Hematopoietic multipotent progenitor cell (in vitro differentiated cells): ENCODE results near the gene PPP2R2C. TPM values are rescaled to one million over a fixed set of nuclear protein-coding genes. Genes with fewer than 3 reads are reported as not detected.

Experiments used
- DNase-seq, 3 donors: peaks; one replicate each; pipeline ENCODE4 v3.0.0-alpha.2; 2011 to 2015; ENCODE audit warnings: low read depth in 2 of 3, low spot score in 2 of 3
- total RNA-seq: library from RNA; depleted of rRNA; stranded (reverse); fragments of >200 nt; gene quantifications from one replicate; pipeline ENCODE4 v1.2.3, GENCODE V29; 2012

The PPP2R2C gene
- total RNA-seq, 1 donor = under 0.01 TPM

DNA sequence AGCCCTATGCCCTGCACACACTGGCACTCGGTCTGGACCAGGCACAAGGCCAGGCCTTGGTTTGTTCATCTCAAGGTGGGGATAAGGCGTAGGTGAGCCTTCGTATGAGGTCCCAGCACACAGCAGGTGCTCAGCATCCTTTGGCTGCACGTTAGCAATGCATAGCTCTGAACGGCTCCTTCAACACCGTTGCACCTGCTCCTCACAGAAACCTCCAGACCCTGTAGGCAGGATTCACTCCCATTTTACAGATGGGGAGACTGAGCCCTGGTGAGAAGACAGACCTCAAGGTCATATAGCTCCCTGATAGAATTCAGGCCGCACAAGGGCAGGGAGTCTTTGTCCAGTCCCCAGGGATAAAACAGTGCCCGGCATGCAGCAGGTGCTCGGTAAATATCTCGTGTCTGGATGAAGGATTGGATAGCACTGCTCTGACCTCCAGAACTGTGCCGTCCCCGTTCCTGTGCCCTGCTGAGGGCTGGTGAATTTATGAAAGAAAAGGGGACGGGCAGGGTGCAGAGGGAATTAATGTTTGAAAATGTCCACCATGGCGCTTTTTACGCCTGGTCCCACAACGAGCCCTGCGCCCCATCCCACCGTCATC, 2.4 kb downstream of the PPP2R2C start:
- DNase-seq = no peak

DNA sequence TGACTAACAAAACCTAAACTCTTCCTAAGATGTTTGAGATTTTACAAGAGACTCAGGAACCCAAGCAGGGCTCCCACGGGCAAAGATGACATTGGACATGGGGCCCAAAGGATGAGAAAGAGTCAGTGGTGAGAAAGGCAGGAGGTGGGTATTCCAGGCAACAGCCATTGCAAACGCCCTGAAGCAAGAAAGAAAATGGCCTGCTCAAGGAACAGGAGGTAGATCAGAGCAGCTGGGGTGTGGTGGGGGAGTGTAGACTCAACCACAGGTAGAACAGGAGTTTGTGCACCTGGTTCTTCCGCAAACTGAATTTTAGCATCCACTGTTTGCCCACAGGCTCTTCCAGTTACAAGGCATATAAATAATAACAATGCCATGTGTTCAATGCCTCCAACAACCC, 3.3 kb downstream of the PPP2R2C start:
- DNase-seq = no peak

DNA sequence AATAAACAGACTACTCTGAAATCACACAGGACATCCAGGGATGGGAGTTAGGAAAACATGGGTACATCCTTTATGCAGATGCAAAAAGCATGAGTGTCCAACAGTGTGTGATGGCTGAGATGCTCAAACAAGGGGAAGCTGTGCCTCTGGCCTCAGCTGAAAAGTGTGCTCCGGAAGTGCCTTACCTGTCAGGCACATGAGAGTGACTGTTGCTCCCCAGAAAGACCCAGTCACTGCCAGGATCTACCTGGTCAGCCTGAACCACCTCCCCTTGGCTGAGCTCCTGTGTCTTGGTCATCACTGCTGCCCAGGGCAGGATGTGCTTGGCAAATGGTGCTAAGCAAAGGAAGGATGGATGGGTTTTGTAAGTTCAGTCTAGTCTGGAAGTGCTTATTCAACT, 4.0 kb downstream of the PPP2R2C start:
- no peak for DNase-seq

DNA sequence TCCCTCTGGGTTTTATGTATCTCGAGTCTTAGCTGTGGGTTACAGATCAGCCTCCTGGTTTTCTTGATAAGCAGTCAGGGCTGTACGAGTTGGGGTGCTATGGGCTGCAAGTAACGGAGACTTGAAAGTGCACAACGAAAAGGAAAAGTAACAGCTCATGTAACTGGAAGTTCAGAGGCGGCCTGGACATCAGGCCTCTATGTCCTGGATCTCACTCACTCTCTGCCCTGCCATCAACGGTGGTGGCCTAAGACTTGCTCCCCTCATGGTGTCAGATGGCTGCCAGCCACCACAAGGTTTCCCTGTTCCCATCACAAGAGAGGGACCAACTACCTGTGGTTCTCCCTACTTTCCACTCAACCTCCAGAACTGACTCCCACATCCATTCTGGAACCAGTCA, 4.8 kb downstream of the PPP2R2C start:
- DNase-seq = no peak

DNA sequence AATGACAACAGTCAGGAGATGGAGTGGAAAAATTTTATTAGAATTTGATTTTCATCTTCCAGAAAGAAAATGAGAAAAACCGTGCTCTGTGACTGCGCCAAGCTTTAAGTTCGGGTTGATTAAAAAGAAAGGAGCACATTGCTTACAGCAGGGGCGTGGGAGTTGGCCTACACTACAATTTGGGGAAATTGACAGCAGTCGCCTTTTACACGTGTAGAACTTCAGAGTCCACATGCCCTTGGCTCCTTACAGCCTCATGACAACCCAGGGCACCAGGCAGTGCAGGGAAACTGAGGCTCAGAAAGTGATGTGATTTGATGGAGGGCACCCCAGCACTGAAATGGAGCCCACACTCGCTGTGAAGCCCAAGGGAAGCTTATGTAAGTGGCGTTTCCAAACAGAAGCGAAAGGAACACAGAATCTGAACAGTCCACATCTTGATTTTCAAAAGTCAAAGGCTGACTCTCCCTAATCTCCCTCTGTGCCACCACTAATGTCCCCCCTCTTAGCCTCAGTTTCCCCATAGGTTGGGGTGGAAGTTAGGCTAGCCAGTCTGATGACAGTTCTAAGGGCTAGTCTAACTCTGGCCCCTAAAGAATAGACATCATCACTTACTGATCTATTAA, 5.5 kb downstream of the PPP2R2C start:
- no peak for DNase-seq

DNA sequence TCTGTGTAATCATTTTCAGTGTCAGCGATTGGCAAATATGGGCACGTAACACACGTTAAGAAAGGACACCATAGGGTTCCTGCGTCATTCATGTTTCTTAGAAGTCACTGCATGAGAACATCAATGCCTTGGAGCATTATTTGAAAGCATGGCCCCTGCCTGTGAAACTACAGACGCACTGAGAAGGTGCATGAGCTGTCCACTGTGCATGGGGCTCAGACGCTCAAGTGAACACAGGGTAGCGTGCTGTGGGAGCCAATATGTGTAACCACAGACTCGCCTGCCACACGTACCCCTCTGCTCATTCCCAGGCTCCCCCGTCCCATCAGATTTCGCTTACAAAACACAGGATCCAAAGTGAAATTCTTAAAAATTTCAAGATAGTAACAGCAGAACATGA, 6.5 kb downstream of the PPP2R2C start:
- DNase-seq = no peak

DNA sequence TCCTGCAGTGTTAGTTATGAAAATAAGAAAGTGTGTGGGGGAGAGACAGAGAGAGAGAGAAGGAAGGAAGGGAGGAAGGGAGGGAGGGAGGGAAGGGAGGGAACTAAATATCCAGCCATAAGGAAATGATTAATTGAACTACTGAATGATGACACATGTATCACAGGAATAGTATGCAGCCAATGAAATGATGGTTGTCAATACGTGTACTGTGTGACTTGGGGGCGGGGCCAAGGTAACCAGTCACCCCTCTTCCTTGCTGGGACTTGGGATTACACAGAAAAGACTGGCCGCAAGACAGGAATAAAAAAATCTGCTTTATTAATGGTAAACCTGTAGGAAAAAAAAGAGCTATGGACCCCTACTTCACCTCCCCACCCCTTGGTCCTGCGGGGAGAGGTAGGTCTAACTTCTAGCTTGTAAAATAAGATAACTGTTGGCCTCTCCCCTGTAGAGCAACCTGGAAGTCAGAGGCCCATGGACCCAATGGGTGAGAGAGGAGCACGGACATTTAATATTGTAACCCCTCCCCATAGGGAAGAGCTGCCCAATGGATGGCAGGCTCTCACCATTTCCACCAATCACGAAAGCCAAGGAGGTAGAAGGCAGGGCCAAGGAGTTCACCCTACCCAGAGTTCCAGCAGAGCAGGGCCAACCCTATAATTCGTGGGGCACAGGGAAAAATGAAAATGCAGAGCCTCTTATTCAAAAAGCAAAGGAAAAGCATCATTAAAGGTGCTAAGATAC, 7.4 kb downstream of the PPP2R2C start:
- DNase-seq = no peak

DNA sequence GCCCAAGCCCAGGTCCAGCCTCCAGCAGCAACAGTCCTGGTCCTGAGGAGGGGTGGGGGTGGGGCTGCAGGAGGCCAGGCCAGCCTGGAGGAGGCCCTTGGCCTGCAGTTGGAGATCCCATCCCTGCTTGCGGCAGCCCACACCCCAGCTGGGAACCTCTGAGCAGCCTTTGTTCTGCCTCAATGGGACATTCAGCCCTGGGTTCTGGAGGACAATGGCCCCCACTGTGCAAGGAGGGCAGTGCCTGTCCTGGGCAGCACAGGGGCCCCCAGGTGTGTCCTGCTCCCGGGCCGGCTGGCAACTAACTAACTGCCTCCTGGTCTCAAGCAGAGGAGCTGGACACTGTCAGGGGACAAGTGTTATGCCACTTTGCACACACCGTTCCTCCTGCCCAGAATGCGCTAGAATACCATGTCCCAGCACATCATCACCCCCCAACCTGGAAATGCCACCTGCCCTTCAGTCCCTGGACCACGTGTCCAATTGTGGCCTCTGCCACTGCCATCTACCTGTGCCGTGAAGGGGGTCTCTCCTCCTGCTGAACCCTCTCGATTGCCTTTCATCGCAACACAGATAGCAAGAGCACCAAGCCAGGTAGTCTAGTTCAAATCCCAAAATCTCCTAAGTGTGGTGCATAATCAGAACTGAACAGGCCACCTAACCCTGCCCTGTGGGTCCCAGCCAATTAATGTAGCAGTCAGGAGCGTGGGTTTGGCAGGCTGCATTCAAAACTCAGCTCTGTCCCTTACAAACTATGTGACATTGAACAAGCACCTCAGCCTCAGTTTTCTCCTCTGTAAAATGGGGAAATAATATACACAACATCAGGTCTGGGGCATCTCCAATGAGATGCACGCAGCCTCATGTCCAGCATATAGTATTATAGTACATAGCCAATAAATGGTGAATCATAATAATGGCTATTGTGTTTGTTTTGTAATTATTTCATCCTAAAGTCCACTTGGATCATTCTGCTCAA, 8.8 kb downstream of the PPP2R2C start:
- no peak for DNase-seq

DNA sequence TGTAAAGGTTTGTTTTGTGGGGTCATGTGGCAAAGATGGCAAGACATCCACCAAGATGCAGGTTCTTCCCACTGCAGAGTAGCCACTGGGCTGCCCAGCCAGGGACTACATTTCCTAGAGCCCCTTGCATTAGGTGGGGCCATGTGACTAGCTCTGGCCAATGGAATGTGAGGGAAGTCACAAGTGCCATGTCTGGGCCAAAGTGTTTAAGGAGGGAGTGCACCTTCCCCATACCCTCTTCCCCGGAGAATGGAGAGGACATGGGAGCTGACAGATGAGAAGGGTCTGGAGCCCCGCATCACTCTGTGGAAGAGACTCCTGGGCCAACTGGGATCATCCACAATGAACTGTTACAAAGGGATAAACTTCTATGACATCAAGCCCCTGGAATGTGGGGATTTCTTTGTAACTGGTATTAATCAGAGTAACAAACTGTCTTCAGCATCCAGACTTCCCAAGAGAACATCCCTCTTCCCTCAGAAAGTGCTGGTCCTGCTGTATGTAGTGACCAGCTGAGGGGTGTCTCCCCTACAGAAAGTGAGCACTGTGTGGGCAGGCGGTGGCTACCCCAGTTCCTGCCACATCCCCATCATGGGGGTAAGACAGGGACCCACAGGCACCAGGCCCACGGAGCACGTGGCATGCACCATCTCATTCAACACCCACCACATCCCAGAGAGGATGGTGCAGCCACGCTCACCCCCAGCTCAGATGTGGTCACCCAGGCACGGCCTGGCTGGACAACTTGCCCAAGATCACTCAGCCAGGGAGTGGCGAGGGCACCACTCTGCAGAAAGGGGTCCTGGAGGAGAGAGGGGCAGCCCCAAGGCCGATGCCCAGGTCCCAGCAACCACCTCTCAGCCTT, 10.9 kb downstream of the PPP2R2C start:
- no peak for DNase-seq

DNA sequence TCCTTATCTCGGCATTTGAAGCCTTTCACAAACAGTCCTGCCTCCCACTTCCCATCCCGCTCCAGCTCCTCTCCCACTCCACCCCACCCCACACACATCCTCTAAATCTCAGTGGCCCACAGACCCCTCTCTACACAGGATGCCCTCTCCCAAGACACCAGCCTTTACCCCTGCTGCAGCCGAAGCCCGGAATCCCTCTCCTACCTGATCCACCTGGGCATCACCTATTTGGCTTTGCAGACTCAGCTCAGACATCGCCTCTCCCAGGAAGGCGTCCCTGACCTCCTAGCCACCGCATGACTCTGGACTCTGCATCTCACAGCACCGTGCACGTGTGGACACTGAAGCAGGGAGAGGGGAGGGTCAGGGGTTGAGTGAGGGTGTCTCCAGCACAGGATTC, 11.5 kb downstream of the PPP2R2C start:
- DNase-seq = no peak

DNA sequence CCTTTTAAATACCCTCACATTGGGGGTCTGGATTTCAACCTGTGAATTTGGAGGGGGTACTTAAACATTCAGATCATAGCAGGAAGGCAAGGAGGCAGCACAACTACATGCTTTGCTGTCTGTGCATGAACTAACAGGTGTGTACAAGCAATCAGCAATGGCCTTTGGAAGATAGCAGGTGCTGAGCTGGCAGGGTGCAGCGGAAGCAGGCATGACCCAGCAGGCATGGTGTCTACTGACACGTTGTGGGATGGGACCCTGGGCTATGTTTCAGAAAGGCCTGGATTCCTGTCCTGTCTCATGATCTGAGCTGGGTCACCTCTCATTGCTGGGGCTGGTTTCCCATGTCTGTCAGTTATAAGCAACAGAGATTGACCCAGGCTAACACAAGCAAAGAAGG, 13.9 kb downstream of the PPP2R2C start:
- no peak for DNase-seq

DNA sequence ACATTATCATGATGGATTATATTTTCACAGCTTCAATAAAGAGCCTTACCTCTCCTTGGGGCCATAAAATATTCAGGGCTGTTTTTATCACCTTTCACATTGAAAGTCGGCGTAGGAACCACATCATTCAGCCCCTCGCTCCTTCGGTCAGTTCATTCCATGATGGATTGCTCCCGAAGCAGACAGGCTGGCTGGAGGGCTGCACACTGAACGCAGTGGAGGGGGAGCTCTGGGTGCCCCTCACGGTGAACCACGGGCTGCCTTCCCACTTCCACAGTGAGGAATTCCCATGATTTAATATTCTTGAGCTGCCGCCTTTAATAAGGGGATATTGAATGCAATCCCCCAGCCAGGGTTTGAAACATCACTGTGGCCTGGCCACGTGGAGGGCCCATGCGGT, 16.0 kb downstream of the PPP2R2C start:
- DNase-seq = no peak

DNA sequence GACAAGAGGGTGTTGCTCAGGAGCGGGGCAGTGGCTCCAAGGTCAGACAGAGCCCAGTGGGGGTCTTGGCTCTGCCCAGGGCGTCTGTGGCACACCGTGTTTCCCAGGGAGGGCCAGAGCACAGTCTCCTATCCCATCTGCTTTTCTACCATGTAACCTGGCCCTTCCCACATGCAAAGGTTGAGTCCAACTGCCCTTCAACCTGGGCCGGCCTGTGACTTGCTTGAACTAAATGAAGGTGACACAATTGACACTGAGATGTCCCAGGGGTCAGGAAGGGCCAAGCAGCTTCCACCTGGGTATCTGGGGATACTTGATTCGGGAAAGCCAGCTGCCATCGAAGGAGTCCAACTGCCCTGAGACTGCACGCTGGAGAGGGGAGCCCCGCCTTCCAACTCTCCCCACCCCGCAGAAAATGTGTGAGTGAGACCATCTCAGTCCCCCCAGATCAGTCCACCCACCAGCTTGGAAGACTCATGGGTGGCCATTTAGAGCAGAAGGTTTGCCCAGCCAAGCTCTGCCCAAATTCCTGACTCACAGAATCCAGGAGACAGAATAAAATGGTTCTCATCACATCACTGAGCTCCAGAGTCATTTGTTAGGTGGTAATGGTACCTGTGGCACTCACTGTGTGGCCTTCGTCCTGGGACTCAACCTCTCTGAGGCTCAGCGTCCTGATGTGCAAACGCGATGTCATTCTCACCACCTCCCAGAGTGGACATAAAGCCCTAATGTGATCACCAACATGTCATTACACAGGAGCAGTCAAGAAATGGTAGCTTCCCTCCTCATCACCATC, 18.1 kb downstream of the PPP2R2C start:
- no peak for DNase-seq

DNA sequence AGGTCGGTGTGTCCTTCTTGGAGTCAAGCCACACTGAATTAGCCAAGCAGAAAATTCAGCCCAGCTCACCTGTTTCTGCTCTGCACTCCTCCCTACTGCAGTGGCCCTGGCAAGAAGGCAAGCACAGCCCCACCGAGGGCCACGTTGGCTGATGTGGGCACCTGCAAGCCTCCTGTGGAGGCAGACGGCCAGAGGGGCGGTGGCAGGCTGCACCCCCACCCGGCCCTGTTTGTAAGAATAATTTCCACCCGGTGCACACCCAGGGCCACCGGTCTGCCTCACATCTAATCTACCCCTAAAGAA, 18.8 kb downstream of the PPP2R2C start:
- DNase-seq = no peak

DNA sequence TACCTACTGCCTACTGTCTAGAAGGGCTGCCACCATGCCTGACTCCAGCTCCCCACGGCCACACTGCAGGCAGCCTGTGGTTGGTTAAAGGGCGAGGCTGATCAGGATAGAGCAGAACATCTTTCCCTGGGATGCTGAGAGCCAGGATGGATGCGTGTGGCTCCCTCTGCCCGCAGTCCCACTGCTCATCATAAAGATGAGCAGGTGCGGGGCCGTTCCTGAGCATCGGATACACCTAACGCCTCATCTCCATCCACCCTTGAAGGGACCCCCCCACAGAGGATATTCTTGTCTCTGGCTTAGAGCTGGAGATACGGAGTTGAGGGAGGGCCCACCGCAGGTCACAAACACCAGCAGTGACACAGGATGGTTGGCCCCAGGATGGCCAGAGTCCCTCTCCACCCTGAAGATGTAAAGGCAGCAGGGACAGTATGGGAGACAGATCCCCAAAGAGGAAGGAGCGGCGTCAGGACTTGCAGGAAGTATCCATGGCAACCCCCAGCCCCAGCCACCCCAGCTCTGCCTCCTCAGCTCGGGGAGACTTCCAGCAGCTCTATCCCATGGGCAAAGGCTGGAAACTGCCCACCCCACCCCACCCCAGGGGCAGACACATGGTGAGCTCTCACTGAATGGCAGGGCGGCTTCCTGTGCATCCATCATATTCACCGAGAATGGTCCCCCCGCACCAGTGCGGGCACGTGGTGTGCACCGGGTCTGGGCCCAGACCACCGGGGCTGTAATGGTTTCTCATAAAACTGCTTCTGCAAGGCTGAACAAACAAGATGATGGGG, 19.3 kb downstream of the PPP2R2C start:
- DNase-seq = no peak

DNA sequence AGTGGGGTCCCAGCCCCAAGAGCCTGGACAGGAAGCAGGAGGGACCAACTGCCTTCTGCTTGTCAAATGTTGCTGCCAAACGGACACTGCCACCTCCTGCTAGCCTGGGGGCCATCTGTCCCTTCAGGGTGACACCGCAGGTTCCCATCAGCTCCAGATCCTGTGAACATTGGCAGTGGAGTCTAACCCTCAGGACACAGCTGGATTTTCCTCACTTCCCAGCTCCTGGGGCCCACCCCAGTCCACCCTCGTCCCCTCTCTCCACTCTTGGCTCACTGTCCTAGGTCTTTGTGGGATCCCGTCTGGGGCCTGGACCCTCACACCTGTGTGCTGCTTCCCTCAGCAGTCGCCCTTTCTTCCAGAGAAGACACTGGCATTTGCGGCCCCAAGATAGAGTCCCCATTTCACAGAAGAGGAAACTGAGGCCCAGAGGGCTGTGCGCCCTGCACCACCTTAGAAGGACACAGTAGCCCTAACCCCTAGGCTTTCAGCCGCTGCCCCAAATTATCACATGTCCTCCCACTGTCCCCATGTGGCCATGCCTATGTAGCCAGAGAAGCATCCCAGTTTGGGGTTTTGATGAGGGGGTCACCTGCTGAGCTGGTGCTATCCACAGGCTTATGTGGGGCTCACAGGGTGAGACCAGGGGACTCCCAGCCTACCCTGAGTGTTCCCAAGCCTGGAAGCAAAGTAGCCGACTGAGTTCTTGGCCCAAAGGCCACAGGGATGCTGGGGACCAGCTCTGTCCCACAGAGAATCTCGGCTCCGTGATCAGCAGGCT, 20.1 kb downstream of the PPP2R2C start:
- no peak for DNase-seq

DNA sequence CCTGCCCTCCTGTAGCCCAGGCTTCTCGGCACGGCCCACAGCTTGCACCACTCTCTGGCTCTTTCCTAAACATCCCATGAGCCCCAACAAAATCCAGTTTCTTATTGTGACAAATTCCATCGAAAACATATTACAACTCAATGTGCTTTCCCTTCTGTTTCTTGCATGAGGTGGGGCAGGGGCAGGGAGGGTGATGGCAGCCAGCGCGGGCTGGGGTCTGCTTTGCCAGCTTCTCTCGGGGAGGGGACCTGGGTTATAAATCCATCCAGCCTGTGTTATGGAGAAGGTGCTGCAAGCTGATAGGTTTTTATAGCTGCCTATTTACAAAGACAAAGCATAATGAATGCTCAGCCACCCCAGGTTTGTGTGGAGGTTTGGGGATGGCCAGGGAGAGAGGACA, 21.1 kb downstream of the PPP2R2C start:
- no peak for DNase-seq

DNA sequence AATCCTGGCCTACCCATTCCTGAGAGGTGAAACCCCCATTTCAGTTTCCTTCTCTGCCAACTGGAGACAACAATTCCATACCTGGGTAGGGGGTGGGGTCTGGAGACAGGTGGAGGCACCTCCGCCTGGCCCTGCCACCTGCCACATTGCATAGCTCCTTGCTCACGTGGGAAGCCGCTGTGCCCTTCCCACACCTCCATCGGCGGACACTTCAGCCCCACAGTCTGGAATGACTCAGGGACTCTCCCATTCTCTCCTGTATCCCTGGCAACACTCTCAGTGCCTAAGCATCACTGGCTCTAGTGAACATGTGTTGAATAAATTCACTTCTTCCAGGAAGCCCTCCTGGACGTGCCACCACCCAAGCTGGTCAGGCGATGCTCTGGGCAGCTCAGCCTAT, 21.7 kb downstream of the PPP2R2C start:
- DNase-seq = no peak
